ENCODE measurements around the gene HCFC2.
"Not testable (repeated sequence)": the region's sequence is repeated elsewhere in the genome, so short reads cannot be mapped to it uniquely, and the experiment has no call there.

Gene HCFC2

GRCh38 chr12:104064031-104064841 is at the start of gene HCFC2:
TSS of gene HCFC2 (plus strand) at chr12:104064531. CDS start at chr12:104064561, 30 bp downstream.
- peak; percentile 85 for DNase-seq

- DNase-seq: not testable (repeated sequence)
Observed at GRCh38 chr12:104021862-104022261, 42.5 kb upstream of the HCFC2 start.

GRCh38 chr12:104022786-104023185 is 41.5 kb upstream of the HCFC2 start:
- no peak for DNase-seq

GRCh38 chr12:104023710-104024109 is 40.6 kb upstream of the HCFC2 start:
- DNase-seq: no peak

- no peak for DNase-seq
Observed at GRCh38 chr12:104024348-104024747, 40.0 kb upstream of the HCFC2 start.

- no peak for DNase-seq
Observed at GRCh38 chr12:104025771-104026170, 38.6 kb upstream of the HCFC2 start.

- no peak for DNase-seq
Observed at GRCh38 chr12:104026841-104027599, 37.3 kb upstream of the HCFC2 start.

- DNase-seq: not testable (repeated sequence)
Observed at GRCh38 chr12:104030596-104030995, 33.7 kb upstream of the HCFC2 start.

GRCh38 chr12:104036143-104036542 is 28.2 kb upstream of the HCFC2 start:
- not testable (repeated sequence) for DNase-seq

GRCh38 chr12:104039769-104040168 is 24.6 kb upstream of the HCFC2 start:
- DNase-seq: not testable (repeated sequence)

GRCh38 chr12:104042580-104042979 is 21.8 kb upstream of the HCFC2 start:
- DNase-seq: no peak

- no peak for DNase-seq
Observed at GRCh38 chr12:104044158-104044557, 20.2 kb upstream of the HCFC2 start.

GRCh38 chr12:104046306-104046705 is 18.0 kb upstream of the HCFC2 start:
- DNase-seq: no peak

- no peak for DNase-seq
Observed at GRCh38 chr12:104048162-104048561, 16.2 kb upstream of the HCFC2 start.

- no peak for DNase-seq
Observed at GRCh38 chr12:104048811-104049210, 15.5 kb upstream of the HCFC2 start.

GRCh38 chr12:104049278-104049902 is 14.9 kb upstream of the HCFC2 start:
- no peak for DNase-seq

- no peak for DNase-seq
Observed at GRCh38 chr12:104049903-104050356, 14.4 kb upstream of the HCFC2 start, which contains the start of gene GLT8D2. TSS of gene GLT8D2 (minus strand) at chr12:104050187. CDS start at chr12:104019648, 30,539 bp downstream.

GRCh38 chr12:104050436-104050835 is 13.9 kb upstream of the HCFC2 start:
- DNase-seq: no peak

GRCh38 chr12:104054681-104055346 is 9.5 kb upstream of the HCFC2 start:
- no peak for DNase-seq

- no peak for DNase-seq
Observed at GRCh38 chr12:104055686-104056388, 8.5 kb upstream of the HCFC2 start.

- no peak for DNase-seq
Observed at GRCh38 chr12:104056419-104056972, 7.8 kb upstream of the HCFC2 start.

- DNase-seq: no peak
Observed at GRCh38 chr12:104057771-104058197, 6.5 kb upstream of the HCFC2 start.

All from activated gamma-delta T cell treated with Interleukin-2 at 50 U/mL for 16 hours (primary cell).